Neural cell (in vitro differentiated cells): ENCODE measurements around the gene KRTAP2-2.
"Not testable (repeated sequence)": the region's sequence is repeated elsewhere in the genome, so short reads cannot be mapped to it uniquely, and the experiment has no call there.

Experiments
- EP300 ChIP-seq: fragments of 450-650 bp; conservative IDR thresholded peaks from 2 replicates; pipeline ENCODE4 v1.6.1; 2014; ENCODE audit warnings: antibody characterized with exemption, mild to moderate bottlenecking, moderate library complexity; ENCODE audit not compliant: poor library complexity, severe bottlenecking
- EZH2 ChIP-seq: fragments of 200-600, 300-800 bp; shearing (Covaris generic), sonication (generic); IDR thresholded peaks from 2 replicates; pipeline ENCODE4 v1.6.1; 2014; ENCODE audit warnings: antibody characterized with exemption, low read length, borderline replicate concordance, mild to moderate bottlenecking; ENCODE audit not compliant: insufficient read depth, poor library complexity, severe bottlenecking
- TF ChIP-seq, protein P1 (sequence below): IDR thresholded peaks from 2 replicates; pipeline ENCODE4 v1.6.1; 2012; ENCODE audit warnings: borderline replicate concordance
- TF ChIP-seq, protein P2 (sequence below): fragments of 450-650 bp; IDR thresholded peaks from 2 replicates; pipeline ENCODE4 v1.5.1; 2014; ENCODE audit warnings: antibody characterized with exemption, mild to moderate bottlenecking, moderate library complexity; ENCODE audit not compliant: poor library complexity, severe bottlenecking

DNA sequence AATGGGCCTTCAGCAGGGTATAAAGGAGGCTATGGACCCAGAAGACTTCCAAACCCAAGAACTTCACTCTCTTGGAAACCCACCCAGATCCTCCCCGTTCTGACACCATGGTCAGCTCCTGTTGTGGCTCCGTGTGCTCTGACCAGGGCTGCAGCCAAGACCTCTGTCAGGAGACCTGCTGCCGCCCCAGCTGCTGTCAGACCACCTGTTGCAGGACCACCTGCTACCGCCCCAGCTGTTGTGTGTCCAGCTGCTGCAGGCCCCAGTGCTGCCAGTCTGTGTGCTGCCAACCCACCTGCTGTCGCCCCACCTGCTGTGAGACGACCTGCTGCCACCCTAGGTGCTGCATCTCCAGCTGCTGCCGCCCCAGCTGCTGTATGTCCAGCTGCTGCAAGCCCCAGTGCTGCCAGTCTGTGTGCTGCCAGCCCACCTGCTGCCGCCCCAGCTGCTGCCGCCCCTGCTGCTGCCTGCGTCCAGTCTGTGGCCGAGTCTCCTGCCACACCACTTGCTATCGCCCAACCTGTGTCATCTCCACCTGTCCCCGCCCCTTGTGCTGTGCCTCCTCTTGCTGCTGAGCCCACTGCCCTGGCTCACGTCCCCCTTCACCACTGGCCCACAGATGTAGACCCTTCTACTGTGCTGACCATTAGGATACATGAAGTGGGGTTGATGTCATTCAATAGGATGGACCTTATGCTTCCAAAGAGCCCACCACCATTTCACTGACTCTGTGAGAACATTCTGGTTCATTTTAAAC lies 29.2 kb upstream of the KRTAP2-2 start, which contains the start of gene KRTAP4-7:
- TF ChIP-seq, protein P1, sequence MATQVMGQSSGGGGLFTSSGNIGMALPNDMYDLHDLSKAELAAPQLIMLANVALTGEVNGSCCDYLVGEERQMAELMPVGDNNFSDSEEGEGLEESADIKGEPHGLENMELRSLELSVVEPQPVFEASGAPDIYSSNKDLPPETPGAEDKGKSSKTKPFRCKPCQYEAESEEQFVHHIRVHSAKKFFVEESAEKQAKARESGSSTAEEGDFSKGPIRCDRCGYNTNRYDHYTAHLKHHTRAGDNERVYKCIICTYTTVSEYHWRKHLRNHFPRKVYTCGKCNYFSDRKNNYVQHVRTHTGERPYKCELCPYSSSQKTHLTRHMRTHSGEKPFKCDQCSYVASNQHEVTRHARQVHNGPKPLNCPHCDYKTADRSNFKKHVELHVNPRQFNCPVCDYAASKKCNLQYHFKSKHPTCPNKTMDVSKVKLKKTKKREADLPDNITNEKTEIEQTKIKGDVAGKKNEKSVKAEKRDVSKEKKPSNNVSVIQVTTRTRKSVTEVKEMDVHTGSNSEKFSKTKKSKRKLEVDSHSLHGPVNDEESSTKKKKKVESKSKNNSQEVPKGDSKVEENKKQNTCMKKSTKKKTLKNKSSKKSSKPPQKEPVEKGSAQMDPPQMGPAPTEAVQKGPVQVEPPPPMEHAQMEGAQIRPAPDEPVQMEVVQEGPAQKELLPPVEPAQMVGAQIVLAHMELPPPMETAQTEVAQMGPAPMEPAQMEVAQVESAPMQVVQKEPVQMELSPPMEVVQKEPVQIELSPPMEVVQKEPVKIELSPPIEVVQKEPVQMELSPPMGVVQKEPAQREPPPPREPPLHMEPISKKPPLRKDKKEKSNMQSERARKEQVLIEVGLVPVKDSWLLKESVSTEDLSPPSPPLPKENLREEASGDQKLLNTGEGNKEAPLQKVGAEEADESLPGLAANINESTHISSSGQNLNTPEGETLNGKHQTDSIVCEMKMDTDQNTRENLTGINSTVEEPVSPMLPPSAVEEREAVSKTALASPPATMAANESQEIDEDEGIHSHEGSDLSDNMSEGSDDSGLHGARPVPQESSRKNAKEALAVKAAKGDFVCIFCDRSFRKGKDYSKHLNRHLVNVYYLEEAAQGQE: not testable (repeated sequence)
- TF ChIP-seq, protein P2, sequence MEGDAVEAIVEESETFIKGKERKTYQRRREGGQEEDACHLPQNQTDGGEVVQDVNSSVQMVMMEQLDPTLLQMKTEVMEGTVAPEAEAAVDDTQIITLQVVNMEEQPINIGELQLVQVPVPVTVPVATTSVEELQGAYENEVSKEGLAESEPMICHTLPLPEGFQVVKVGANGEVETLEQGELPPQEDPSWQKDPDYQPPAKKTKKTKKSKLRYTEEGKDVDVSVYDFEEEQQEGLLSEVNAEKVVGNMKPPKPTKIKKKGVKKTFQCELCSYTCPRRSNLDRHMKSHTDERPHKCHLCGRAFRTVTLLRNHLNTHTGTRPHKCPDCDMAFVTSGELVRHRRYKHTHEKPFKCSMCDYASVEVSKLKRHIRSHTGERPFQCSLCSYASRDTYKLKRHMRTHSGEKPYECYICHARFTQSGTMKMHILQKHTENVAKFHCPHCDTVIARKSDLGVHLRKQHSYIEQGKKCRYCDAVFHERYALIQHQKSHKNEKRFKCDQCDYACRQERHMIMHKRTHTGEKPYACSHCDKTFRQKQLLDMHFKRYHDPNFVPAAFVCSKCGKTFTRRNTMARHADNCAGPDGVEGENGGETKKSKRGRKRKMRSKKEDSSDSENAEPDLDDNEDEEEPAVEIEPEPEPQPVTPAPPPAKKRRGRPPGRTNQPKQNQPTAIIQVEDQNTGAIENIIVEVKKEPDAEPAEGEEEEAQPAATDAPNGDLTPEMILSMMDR: not testable (repeated sequence)
- not testable (repeated sequence) for TF ChIP-seq EZH2, EP300
